ENCODE data around the gene VPS13A.

GRCh38 chr9:77307166-77307565, 129.8 kb downstream of the VPS13A start:
- TF ChIP-seq CTCF (conservative IDR thresholded peaks at IDR 0.05; ENCODE audit: low read length), result no peak
- no peak for TF ChIP-seq EZH2phosphoT487 (IDR thresholded peaks at IDR 0.05; ENCODE audit: borderline replicate concordance, low read depth, low read length)
